ENCODE results near the gene RNF13.
"Not testable (repeated sequence)": the region's sequence is repeated elsewhere in the genome, so short reads cannot be mapped to it uniquely, and the experiment has no call there.

The RNF13 gene

DNA sequence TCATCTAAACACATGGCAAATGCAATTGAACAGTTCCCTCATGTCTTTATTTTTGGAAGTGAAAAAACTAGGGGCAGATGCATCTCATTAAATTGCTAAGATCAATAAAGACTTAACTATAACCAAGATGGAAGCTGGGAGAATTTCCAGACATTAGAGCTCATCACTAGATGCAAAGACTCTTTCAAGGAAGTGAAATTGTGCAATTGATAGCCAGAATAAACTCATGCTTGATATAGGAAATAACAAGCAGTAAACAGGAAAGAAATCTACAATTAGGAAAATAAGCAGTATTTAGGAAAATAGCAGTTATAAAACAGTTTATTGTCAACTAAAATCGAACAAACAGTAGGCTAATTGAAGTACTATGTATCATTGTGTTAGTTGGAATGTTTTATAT lies 11.8 kb upstream of the RNF13 start:
- DNase-seq (ENCODE audit: low read depth), result no peak

DNA sequence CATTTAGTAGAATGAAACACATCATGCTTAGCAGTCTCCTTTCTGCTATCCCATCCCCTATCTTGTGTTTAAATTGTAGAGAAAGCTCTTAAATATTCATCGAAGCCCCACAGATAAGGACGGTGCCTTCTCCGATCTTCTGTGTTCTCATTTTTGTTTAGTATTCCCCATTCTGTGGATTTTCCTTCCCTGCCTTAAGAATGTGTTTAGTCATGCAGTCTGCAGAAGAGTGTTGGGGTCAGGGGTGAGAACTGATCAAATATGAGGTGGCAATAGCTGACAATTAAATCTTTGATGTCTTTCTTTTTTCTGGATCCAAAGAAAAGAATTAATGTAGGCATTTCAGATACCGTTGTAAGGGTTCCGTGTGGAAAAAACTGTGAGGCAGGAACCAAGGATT lies 11.4 kb upstream of the RNF13 start:
- no peak for DNase-seq (ENCODE audit: low read depth)

DNA sequence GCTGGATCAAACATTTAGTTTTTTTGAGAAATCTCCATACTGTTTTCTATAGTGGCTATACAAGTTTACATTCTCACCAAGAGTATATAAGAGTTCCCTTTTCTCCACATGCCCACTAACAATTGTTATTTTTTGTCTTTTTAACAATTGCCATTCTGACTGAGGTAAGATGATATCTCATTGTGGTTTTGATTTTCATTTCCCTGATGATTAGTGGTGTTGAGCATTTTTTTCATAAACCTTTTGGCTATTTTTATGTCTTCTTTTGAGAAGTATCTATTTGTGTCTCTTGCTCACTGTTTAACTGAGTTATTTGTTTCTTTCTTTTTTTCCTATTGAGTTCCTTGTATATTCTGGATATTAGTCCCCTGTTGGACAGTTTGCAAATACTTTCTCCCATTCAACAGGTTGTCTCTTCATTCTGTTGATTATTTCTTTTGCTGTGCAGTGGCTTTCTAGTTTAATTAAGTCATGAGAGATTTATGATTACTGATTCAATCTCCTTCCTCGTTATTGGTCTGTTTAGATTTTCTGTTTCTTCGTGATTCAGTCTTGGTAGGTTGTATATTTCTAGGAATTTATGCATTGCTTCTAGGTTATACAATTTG lies 6.7 kb upstream of the RNF13 start:
- DNase-seq (ENCODE audit: low read depth), result no peak

DNA sequence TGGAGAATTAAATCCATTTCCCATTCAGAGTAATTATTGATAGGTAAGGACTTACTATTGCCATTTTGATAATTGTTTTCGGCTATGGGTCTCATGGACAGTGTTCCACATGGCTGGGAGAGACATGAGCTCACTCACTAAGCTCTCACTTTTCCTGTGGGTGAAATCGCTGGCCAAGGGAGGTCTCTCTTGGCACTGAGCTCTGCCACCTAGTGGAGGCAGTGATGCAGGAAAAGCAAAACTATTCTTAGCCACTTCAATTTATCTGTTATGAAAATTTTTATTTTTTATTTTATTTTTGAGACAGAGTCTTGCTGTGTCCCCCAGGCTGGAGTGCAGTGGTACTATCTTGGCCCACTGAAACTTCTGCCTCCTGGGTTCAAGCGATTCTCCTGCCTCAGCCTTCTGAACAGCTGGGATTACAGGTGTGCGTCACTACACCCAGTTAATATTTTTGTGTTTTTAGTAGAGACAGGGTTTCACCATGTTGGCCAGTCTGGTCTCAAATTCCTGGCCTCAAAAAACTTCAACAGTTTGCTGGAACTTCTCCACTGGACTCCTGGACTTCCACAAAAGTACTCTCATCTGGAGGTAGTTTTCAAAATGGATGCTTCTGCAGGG lies 4.7 kb upstream of the RNF13 start:
- DNase-seq (ENCODE audit: low read depth), result peak; percentile 84

DNA sequence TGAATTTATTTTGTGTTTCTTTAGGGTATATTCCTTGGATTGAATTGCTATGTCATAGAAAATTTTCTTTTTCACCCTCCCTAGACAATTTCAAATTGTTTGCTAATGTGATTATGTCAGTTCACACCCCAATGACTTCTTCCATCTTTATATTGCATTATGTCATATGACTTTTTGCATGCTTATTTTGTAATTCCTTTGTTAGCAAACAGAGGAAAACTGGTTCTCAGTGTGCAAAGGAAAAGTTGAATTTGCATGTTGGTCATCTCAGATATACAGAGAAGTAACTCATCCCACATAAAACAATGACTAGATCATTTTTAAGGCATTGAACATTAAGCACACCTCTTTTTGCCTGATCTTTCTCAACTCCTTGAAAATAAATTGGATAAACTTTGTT lies 3.3 kb upstream of the RNF13 start:
- DNase-seq (ENCODE audit: low read depth), result no peak

DNA sequence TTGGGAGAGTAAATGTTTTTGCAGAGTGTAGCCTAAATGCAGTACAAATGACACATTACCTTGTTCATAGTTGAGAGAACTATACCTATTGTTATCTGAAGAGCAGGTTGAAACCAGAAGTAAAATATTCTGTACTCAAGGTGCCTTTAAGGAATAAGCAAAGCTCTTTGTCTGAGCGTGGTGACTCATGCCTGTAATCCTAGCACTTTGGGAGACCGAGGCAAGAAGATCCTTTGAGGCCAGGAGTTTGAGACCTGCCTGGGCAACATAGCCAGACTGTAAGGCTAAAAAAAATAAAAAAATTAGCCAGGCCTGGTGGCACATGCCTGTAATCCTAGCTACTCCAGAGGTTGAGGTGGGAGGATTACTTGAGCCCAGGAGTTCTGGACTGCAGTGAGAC lies 2.2 kb upstream of the RNF13 start:
- no peak for DNase-seq (ENCODE audit: low read depth)

DNA sequence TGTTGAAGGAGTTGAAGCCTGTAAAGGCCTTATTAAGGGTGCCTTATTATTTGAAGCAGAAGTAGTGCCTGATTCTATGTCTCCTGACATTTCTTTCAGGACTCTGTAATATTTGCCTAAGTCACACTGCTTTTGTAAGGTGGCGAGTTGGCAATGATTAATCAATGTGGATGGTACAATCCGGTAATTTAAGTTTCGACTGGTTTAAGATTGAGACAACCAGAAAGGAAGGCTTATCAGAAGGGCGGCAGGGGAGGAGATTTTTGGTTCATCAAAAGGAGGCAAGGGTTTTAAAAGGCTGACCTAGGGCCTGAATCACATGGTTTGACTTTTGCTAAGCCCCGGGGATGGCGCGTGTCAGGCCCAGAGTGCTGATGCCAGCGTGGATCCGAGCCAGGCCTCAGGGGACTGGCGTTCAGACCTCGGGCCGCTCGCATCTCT lies 830 bp upstream of the RNF13 start:
- no peak for DNase-seq (ENCODE audit: low read depth)

DNA sequence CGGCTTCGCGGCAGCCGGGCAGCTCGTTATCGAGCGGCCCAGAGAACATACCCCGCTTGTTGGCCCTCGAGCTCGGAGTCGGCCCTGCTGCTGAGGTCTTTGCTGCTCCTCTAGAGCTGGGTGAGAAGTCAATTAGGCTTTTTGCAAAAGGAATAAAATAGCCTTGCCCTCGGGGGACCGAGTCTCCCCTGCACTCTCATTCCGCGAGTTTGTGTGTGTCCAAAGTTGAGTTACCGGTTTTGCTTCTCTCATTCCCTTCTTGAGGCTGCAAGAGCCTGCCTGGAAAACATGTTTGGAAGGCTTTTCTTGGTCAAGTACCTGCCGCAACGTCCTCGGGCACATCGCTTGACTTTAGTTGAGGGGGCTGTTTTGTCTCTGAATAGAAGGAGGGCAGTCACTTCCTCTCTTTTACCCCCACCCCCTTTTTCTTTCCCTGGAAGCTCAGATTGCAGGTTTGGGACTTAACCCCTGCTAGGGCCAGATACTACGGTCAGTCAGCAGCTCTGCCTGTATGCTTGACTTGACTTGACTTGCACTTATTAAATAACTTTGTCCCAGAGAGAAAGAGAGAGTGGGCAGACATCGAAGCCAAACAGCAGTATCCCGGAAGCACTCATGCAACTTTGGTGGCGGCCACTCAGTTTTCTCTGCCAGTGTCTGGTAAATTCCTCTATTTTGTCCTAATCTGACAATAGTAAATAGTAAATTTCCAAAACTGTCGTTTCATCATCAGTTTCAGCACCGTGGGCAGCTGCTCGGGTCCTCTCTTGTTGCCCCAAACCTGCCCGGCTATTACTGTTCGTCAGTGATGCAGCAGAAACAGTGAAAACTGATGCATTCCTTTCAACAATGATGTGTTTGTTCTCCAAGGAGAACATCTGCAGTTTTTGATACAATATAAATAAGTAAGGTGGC lies 609 bp downstream of the RNF13 start:
- peak; percentile 62 for DNase-seq (ENCODE audit: low read depth)

DNA sequence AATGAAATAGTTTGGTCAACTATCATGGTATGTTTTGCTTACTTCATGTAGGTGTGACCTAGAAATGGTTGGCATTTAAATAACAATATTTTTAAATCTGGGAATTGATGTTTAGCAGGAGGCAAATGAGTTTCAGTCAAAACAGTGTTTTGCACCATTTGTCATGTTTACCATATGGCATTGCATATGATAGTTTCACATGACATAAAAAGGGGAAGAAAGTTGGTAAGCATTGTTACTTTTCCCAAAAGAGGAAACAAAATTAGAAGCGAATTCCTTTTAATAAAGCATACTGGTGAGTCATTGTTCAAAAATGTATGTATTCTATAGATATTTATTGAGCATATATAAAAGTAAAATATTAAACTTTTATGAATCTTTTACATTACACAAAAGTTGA lies 2.3 kb downstream of the RNF13 start:
- peak; percentile 27 for DNase-seq (ENCODE audit: low read depth)

DNA sequence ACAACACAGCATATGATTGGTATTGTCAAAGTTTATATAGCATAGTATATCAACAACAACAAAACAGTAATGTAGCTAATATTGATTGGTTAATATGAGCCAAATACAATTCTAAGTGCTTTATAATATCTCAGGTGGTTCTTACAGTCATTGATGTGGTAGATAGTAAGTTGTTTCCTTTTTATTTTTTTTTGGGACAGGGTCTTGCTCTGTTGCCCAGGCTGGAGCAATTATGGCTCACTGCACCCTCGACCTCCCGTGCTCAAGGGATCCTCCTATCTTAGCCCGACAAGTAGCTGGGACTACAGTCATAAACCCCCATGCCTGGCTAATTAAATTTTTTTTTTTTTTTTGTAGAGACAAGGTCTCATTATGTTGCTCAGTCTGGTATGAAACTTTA lies 2.7 kb downstream of the RNF13 start:
- DNase-seq (ENCODE audit: low read depth), result no peak

DNA sequence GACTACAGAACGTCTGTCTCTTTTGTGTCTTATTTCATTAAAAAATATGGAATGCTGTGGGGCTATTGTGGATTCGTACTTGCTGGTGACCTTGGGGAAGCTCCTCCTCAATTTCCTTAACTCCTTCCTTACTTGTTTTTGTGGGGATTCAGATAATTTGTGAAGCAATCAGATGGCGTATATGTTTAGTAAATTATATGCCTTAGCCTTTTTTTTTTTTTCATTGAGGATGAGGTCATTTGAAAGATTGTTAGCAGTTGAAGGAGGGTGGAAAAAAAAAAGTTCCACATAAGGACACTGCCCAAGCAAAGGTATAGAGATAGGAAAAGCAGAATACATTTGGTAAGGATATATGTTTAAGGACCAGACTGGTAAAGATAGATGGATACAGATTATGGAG lies 3.3 kb downstream of the RNF13 start:
- no peak for DNase-seq (ENCODE audit: low read depth)

DNA sequence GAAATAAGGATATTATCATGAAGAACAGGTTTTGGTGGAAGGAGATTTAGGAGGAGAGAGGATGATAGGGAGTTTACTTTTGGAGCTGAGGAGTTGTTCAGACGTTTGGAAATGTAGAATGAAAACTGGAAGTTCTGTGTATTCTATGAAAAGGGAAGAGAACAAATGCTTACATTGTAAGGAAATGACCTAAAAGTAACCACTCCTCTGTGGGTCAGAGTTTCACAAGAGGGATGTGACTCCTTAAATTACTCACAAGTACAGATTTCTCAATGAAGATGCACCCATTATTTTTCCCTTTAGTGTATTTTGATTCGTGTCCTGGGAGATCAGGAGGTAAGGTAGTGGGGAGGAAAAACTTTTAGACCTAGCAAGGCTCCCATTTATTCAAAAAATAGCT lies 4.0 kb downstream of the RNF13 start:
- peak; percentile 86 for DNase-seq (ENCODE audit: low read depth)

DNA sequence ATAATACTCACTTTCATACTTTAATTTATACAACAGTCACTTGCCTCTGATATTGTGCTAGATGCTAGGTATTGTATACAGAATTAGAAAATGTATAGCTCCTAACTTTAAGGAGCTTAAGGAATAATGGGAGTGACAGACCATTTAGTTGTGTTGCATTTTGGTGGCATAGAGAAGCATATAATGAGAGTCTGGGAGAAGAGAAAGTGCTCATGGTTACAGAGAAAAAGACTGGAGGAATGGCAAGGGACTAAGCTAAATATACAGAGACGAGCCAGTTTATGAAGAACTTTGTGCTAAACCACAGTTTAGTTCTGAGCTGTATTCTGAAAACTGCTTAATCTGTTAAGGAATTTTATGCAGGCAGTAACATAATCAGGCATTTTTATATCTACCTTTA lies 6.4 kb downstream of the RNF13 start:
- no peak for DNase-seq (ENCODE audit: low read depth)

DNA sequence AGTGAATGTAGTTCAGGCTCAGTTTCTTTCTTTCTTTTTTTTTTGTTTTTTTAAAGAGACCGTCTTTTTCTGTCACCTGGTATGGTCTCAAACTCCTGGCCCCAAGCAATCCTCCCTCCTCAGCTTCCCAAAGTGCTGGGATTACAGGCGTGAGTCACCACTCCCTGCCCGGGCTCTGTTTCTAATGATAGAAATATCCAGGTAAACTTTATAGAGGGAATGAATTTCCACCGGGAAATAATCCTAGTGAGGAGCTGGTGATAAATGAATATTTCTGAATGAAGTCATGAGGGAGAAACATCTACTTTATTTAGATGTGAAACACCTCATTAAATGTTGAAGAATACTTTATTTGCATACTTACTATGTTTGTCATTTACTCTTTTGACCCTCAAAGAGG lies 7.2 kb downstream of the RNF13 start:
- DNase-seq (ENCODE audit: low read depth), result peak; percentile 55

DNA sequence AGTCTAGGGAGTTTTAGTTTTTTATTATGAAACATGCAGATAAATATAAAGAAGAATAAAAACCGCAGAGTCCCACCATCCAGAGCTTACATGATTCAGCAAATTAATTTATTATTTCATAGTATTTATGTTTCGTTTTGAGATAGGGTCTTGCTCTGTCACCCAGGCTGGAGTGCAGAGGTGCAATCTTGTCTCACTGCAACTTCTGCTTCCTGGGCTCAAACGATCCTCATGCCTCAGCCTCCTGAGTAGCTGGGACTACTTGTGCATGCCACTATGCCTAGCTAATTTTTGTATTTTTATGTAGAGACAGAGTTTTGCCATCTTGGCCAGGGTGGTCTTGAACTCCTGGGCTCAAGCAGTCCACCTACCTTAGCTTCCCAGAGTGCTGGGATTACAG lies 13.6 kb downstream of the RNF13 start:
- DNase-seq (ENCODE audit: low read depth), result no peak

DNA sequence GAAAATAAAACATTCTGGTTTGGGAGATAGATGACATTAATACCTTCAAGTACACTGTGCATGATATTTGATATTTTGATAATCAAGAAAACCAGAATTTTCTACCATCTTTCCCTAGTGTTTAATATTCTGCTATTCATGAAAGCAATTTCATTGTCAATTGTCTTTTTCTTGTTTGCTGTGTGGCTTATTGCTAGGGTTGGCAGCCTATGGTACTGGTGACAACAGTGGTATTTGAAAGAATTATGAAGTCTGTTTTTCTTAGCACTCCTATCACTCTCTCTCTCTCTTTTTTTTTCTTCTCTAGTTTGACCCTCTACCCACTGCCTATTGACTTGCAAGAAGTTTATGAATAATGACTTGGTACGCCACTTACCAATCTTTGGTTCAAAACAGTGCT lies 15.4 kb downstream of the RNF13 start:
- DNase-seq (ENCODE audit: low read depth), result no peak

DNA sequence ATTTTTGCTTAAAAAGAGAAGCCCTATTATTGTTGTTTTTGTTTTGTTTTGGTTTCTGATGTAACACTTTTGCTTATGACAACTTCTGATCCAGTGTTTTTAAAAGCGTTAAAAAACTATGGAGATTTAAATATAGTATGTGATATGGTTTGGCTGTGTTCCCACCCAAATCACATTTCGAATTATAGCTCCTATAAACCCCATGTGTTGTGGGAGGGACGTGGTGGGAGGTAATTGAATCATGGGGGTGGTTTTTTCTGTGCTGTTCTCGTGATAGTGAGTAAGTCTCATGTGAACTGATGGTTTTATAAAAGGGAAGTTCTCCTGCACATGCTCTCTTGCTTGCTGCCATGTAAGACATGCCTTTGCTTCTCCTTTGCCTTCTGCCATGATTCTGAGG lies 16.6 kb downstream of the RNF13 start:
- DNase-seq (ENCODE audit: low read depth), result not testable (repeated sequence)

DNA sequence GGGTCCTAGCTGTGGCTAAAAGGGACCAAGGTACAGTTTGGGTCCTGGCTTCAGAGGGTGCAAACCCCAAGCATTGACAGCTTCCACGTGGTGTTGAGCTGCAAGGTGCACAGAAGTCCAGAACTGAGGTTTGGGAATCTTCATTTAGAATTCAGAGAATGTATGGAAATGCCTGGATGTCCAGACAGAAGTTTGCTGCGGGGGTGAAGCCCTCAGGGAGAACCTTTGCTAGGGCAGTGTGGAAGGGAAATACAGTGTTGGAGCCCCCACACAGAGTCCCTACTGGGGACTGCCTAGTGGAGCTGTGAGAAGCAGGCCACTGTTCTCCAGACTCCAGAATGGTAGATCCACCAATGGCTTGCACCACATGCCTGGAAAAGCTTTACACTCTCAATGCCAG lies 17.9 kb downstream of the RNF13 start:
- DNase-seq (ENCODE audit: low read depth), result no peak

DNA sequence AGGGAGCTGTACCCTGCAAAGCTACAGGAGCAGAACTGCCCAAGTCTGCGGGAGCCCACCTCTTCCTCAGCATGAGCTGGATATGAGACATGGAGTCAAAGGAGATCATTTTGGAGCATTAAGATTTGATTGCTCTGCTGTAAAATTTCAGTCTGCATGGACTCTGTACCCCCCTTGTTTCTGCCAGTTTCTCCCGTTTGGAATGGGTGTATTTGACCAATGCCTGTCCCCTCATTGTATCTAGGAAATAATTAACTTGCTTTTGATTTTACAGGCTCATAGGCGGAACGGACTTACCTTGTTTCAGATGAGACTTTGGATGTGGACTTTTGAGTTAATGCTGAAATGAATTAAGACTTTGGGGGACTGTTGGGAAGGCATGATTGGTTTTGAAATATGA lies 18.3 kb downstream of the RNF13 start:
- no peak for DNase-seq (ENCODE audit: low read depth)

DNA sequence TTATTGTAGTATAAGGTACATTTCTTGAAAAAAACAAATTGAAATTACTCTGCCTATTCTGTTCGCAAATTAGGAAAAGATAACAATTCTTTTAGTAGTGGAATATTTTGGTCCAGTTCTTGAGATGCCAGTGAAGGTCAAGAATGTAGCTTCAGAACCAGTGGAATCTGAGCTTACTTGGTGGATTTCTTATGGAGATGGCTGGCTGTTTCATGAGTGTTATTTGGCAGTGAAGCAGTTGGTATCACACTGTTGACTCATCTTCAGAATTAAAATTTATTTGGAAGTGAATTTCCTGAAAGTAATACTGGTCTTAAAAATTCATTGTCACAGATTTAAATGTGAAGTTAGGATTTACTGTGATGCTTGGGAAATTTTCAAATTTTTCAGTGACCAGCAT lies 19.1 kb downstream of the RNF13 start:
- no peak for DNase-seq (ENCODE audit: low read depth)

DNA sequence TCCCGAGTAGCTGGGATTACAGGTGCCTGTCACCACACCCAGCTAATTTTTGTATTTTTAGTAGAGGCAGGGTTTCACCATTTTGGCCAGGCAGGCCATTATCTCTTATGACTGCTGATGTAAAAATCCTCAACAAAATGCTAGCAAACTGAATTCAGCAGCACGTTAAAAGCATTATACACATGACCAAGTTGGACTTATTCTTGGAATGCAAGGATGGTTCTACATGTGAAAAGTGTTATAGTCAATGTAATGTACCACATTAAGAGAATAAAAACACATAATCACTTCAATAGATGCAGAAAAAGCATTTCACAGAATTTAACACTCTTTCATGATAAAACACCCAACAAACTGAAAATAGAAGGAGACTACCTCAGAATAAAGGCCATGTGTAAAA lies 20.2 kb downstream of the RNF13 start:
- DNase-seq (ENCODE audit: low read depth), result no peak

DNA sequence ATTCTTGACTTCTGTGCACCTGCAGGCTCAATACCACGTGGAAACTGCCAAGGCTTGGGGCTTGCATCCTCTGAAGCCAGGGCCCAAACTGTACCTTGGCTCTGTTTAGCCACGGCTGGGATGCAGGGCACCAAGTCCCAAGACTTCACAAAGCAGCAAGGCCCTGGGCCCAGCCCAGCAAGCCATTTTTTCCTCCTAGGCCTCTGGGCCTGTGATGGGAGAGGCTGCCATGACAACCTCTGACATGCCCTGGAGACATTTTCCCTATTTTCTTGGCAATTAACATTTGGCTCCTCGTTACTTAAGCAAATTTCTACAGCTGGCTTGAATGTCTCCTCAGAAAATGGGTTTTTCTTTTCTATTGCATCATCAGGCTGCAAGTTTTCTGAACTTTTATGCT lies 25.5 kb downstream of the RNF13 start:
- not testable (repeated sequence) for DNase-seq (ENCODE audit: low read depth)

DNA sequence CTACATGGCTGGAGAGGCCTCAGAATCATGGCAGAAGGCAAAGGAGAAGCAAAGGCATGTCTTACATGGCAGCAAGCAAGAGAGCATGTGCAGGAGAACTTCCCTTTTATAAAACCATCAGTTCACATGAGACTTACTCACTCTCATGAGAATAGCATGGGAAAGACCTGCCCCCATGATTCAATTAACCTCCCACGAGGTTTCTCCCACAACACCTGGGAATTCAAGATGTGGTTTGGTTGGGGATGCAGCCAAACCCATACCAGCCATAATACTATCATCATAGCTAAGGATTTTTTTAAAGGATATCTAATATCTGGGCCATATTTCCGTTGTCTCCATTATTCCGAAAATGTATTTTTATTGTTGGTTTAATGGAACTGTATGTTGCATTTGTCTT lies 26.5 kb downstream of the RNF13 start:
- not testable (repeated sequence) for DNase-seq (ENCODE audit: low read depth)

Data from ELR (cell line).